D341Med (cell line): ENCODE measurements around the gene ZC3H14.

ENCODE experiments used
- DNase-seq: peaks from one replicate; pipeline ENCODE4 v3.0.0; 2012; ENCODE audit warnings: low spot score

ZC3H14 gene

GRCh38 chr14:88607829-88608228 is 45.0 kb downstream of the ZC3H14 start:
- no peak for DNase-seq

DNA sequence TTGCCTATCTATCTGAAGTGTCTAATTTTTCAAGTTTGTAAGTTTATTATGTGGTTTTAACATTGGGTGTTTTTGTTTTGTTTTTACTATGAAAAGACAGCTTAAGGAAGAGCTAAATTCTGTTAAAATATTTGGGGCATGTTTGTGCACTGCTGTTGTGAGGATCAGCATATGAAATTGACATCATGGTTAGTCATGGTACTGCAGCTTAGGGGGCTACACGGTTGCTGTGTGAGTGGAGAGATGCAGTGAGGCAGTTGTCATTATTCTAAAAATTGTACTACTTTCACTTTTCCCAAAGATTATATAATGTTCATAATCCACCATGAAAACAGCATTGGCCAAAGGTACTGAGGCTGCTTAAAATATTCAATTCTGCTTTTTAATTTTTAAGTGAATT is 49.0 kb downstream of the ZC3H14 start:
- no peak for DNase-seq

DNA sequence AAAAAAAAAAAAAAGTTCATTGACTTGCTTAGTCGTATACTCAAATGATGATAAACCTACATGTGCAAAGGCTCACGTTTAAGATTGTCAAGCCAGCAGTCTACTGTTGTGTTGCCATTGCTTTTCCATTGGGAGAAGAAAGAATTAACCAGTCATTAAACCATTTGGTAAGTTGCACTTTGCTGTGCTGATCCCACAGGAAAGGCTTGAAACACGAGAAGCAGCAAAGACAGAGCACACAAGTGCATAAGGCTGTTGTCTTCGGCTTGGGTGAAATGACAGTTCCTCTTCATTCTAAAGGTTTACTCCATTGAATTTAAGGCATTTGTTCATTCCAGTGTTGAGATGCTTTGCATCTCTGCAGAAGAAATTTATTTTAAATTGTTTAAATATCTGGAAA is 50.1 kb downstream of the ZC3H14 start:
- no peak for DNase-seq

- no peak for DNase-seq
These were observed 50.7 kb downstream of the ZC3H14 start for GRCh38 chr14:88613552-88614010.

DNA sequence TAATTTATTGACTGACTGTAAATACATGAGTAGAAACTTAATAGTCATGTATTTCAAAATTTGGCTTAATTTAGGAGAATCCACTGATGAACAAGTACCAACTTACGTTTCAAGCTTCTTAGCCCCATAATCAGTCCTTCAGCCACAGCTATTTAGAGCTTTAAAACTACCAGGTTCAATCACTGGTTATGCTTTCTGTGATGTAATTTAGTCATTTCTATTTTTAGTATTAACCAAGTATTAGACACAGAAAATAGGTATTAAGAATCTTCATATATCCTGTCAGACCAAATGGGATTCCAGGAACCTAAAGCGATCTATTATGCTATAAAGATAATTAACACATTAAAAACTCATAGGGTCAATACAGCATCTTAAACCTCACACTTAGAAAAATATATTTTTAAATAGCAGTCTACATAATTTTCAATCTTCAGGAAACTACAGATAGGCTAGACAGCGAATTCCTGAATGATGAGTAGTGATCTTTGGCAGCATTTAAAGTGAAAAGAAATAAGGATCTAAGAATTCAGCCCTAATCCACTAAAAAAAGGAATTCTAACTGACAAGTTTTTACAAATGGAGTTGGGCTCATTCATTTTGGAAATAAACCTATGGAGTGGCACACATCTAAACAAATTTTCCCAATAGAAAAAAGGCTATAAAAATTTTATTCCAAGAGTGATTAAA is 51.5 kb downstream of the ZC3H14 start:
- DNase-seq: no peak

GRCh38 chr14:88616697-88617096 is 53.9 kb downstream of the ZC3H14 start:
- DNase-seq: no peak

GRCh38 chr14:88617479-88617878 is 54.6 kb downstream of the ZC3H14 start:
- DNase-seq: no peak

GRCh38 chr14:88618476-88618875 is 55.6 kb downstream of the ZC3H14 start:
- DNase-seq: no peak

GRCh38 chr14:88621100-88621499 is 58.3 kb downstream of the ZC3H14 start:
- DNase-seq: no peak

- DNase-seq: no peak
These were observed 62.8 kb downstream of the ZC3H14 start for GRCh38 chr14:88625671-88626070.

DNA sequence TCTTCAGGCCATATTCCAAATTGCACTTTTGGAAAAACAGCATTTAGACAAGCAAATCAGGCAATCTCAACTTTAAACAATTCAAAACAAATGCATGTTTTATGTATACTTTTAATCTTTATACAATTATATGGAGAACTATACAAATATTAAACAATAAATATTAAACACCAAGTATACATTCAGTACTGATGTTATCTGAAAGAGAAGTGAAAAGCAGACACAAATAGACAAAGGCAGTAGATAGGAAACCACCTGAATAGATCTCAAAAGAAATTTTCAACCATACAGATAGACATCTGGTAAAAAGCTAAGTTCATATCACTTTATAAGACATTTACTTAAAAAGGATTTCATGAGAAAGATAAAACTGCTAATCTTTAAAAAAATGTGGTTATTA is 65.2 kb downstream of the ZC3H14 start:
- no peak for DNase-seq

DNA sequence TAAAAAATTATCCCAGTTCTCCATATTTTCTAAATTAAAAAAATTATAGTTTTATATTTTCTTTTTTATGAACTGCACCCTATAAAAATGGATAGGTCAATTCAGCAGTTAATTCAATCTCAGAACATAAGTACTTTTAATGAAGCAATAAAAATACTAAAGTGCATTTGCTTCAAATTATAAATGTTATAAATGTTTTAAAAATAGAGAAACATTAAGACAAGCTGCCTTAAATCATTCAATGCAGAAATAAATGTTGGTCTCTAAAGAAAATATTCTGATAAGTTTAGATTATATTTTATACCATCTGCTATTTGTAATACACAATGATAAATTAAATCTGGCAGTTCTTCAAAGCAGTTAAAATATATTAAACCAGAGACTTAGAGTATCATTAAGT is 65.6 kb downstream of the ZC3H14 start:
- no peak for DNase-seq

GRCh38 chr14:88630565-88630964 is 67.7 kb downstream of the ZC3H14 start:
- DNase-seq: no peak

GRCh38 chr14:88631091-88631490 is 68.3 kb downstream of the ZC3H14 start:
- no peak for DNase-seq

DNA sequence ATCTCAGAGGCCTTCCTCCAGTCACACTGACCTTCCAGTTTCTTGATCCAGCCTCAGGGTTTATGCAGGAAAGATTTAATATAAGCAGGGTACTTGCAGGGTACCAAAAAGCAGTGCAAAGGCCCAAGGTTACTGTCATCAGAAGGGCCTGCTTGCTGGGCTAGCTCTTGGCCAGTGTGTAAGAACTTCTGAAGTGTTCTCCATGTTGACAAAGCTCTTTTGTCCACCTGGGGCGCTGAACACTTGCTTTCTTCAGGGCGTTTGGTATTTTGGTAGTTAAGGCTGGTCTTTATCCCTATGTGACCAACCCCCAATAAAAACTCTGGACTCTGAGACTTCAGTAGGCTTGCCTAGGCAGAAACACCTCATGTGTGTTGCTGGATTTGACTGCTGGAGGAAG is 69.7 kb downstream of the ZC3H14 start:
- no peak for DNase-seq

DNA sequence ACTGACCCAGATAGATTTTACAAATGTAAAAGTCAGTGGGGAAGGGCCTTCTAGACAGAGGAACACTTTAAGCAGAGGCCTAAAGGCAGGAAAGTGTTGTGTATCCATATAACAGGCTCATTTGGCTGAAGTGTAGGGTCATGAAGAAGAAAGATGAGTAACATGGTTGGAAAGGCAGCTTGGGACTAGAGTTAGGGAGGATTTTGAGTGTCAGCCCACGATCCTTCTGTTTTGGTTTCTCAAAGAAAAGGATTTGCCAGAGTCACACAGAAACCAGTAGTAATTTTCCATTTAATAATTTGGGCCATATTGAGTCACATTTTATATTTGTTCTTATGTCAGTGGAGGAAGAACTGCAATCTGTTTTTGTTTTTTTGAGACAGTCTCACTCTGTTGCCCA is 76.4 kb downstream of the ZC3H14 start:
- DNase-seq: no peak

DNA sequence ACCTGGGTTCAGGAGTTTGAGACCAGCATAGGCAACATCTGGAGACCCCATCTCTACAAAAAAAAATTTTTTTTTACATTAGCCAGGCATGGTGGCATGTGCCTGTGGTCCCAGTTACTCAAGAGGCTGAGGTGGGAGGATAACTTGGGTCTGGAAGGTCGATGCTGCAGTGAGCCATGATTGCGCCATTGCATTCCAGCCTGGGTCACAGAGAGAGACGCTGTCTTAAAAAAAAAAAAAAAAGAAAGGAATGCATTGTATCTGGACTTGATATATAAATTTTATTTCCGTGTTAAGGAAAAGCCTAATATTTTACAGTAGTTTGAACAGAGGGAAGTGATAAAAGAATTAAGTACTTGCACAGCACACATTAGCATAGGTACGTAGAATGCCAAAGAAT is 97.2 kb downstream of the ZC3H14 start:
- DNase-seq: no peak

- DNase-seq: peak; percentile 81
These were observed 104.9 kb downstream of the ZC3H14 start for GRCh38 chr14:88667555-88668273.

- no peak for DNase-seq
These were observed 105.7 kb downstream of the ZC3H14 start for GRCh38 chr14:88668448-88669116.

DNA sequence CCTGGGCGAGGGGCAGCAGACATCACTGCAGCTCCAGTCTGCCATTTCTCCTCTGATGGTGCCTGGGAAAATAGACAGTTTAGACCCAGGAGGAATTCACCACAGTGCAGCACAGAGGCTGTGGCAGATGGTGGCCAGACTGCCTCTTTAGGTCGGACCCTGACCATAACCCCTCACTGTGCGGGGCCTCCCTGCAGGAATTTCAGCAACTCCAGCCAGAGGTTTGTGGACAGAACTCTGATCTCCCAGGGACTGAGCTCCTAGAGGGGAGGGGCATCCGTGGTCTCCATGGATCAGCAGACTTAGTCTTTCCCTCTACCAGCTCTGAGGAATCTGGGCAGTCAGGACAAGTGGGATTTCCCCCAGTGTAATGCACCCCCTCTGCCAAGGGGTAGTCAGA is 106.5 kb downstream of the ZC3H14 start:
- no peak for DNase-seq
